ENCODE results near the gene BMP7.

- TF ChIP-seq SUZ12 (IDR thresholded peaks at IDR 0.05; ENCODE audit: extremely low read depth, insufficient read depth, insufficient read length) (no peak), YY1 (IDR thresholded peaks at IDR 0.05; ENCODE audit: insufficient read depth, insufficient read length) (no peak), ZNF274 (IDR thresholded peaks at IDR 0.05; ENCODE audit: low read depth, low read length) (no peak)
Observed at GRCh38 chr20:57313951-57314350, 47.5 kb upstream of the BMP7 start.
